K562 (cell line): ENCODE measurements around the gene SH3TC1. TPM values are rescaled to one million over a fixed set of nuclear protein-coding genes. Genes with fewer than 3 reads are reported as not detected.

Source experiments
- ATAC-seq: fragments of 200-7000 bp; cut with Tn5 transposase; 3 replicates; pipeline ENCODE4 v1.9.1; 2020; ENCODE audit warnings: moderate library complexity
- BruUV-seq: library from RNA; stranded (reverse); fragments of 400-500 nt; replicated peaks from 2 replicates; lab custom pipeline; 2021; lab: Mats Ljungman, UMichigan
- CTCF ChIA-PET: fragments of 300-600 bp; formaldehyde crosslinking; extraction: SDS; loops from one replicate; lab custom pipeline; 2021; ENCODE audit warnings: low intra/inter-chr PET ratio; lab: Yijun Ruan, JAX
- POLR2A ChIA-PET: fragments of 300-600, 350-650 bp; sonication (Branson Sonifier 250); formaldehyde crosslinking; extraction: SDS; loops from one replicate; lab custom pipeline; 2021; ENCODE audit warnings: antibody characterized with exemption, inconsistent platforms; lab: Yijun Ruan, JAX
- DNase-seq, 4 experiments: peaks; one replicate each; pipeline versions ENCODE4 v3.0.0 to v3.0.0-alpha.2; 2011 to 2018; ENCODE audit warnings: low spot score in 3 of 4, mixed read lengths in 3 of 4; ENCODE audit errors: extremely low read depth in 1 of 4
- FAIRE-seq: peaks from 2 replicates; lab custom pipeline; 2011; peaks lifted over from hg19 to GRCh38; lab: Jason Lieb, UNC
- H2AFZ ChIP-seq: 2 replicates; pipeline ENCODE4 v1.6.0; 2011; ENCODE audit warnings: low read depth, low read length, control low read depth, inconsistent platforms
- H3K27ac ChIP-seq: fragments of 200-600 bp; 3 replicates; pipeline ENCODE4 v1.8.0; 2011; ENCODE audit warnings: low read depth, mild to moderate bottlenecking, control low read depth, inconsistent platforms, low read length, moderate library complexity, mixed read lengths; ENCODE audit errors: extremely low read depth
- H3K27me3 ChIP-seq, 2 experiments: fragments of 300-600 bp in 1 of 2; 2 replicates in 1 of 2; 3 replicates in 1 of 2; pipeline versions ENCODE4 v1.6.0 to v1.8.0; 2011; ENCODE audit warnings: inconsistent platforms in 2 of 2, low read length in 2 of 2, mild to moderate bottlenecking in 1 of 2, mixed read lengths in 1 of 2, moderate library complexity in 1 of 2; ENCODE audit not compliant: control insufficient read depth in 2 of 2, insufficient read depth in 2 of 2
- H3K36me3 ChIP-seq: fragments of 300-600 bp; 3 replicates; pipeline ENCODE4 v1.8.0; 2011; ENCODE audit warnings: mild to moderate bottlenecking, low read length, inconsistent platforms; ENCODE audit not compliant: control insufficient read depth, insufficient read depth
- H3K4me1 ChIP-seq, 2 experiments: fragments of 200-600 bp in 1 of 2; replicated peaks in 1 of 2; 2 replicates in 1 of 2; 3 replicates in 1 of 2; pipeline versions ENCODE4 v1.5.1 to v1.8.0; 2011; ENCODE audit warnings: inconsistent platforms in 2 of 2, low read length in 2 of 2, mild to moderate bottlenecking in 1 of 2, mixed read lengths in 1 of 2, moderate library complexity in 1 of 2; ENCODE audit not compliant: control insufficient read depth in 2 of 2, insufficient read depth in 2 of 2
- H3K4me2 ChIP-seq: 2 replicates; pipeline ENCODE4 v1.6.1; 2011; ENCODE audit warnings: low read length, control low read depth, inconsistent platforms, mixed read lengths; ENCODE audit not compliant: insufficient read depth
- H3K4me3 ChIP-seq: fragments of 200-600 bp; sonication (generic), shearing (Covaris generic); 2 replicates; pipeline ENCODE4 v1.5.1; 2016; ENCODE audit warnings: control low read depth, inconsistent platforms
- H3K79me2 ChIP-seq: fragments of 200-600 bp; 3 replicates; pipeline ENCODE4 v1.8.0; 2011; ENCODE audit warnings: low read length, inconsistent platforms; ENCODE audit not compliant: control insufficient read depth, insufficient read depth
- H3K9ac ChIP-seq, 2 experiments: 2 replicates each; pipeline versions ENCODE4 v1.6.0 to v1.6.1; 2011; ENCODE audit warnings: low read depth in 2 of 2, low read length in 2 of 2, control low read depth in 1 of 2, inconsistent platforms in 1 of 2, mild to moderate bottlenecking in 1 of 2, mixed read lengths in 1 of 2; ENCODE audit not compliant: insufficient read depth in 1 of 2
- H3K9me1 ChIP-seq: one replicate; pipeline ENCODE4 v1.6.0; 2011; ENCODE audit warnings: inconsistent platforms, mild to moderate bottlenecking, low read length, moderate library complexity; ENCODE audit not compliant: control insufficient read depth, insufficient read depth
- H3K9me3 ChIP-seq: replicated peaks from 2 replicates; pipeline ENCODE4 v1.5.1; 2011; ENCODE audit warnings: low read depth, low read length, inconsistent platforms; ENCODE audit not compliant: control insufficient read depth, insufficient read depth
- H4K20me1 ChIP-seq: replicated peaks from 2 replicates; pipeline ENCODE4 v1.6.1; 2011; ENCODE audit warnings: low read length, inconsistent platforms, mixed read lengths; ENCODE audit not compliant: control insufficient read depth, insufficient read depth
- CTBP1 ChIP-seq: fragments of 450-650 bp; IDR thresholded peaks from 2 replicates; pipeline ENCODE4 v1.6.1; 2016; ENCODE audit warnings: borderline replicate concordance
- FUS ChIP-seq: fragments of 200-400 bp; formaldehyde crosslinking; optimal IDR thresholded peaks from 2 replicates; pipeline ENCODE3; 2017; ENCODE audit warnings: low read depth, low read length
- RFX1 ChIP-seq: fragments of 450-650 bp; IDR thresholded peaks from 2 replicates; pipeline ENCODE4 v1.6.1; 2016; ENCODE audit warnings: mild to moderate bottlenecking, moderate library complexity
- USF2 ChIP-seq: sonication (generic); formaldehyde crosslinking; IDR thresholded peaks from 2 replicates; pipeline ENCODE4 v1.5.0; 2020; ENCODE audit warnings: missing genetic modification reagents
- ZNF347 ChIP-seq: fragments of 450-650 bp; formaldehyde crosslinking; IDR thresholded peaks from 2 replicates; pipeline ENCODE4 v1.4.0; 2020; ENCODE audit warnings: low read depth, mild to moderate bottlenecking, moderate library complexity
- WGBS: fragments of 100-300 bp; shearing (Covaris generic); methylation state at CpG from one replicate; pipeline ENCODE4 v1.1.6; 2016; ENCODE audit warnings: low coverage, mixed read lengths; ENCODE audit not compliant: insufficient coverage; ENCODE audit errors: missing lambda C conversion rate; 5-methylcytosine and 5-hydroxymethylcytosine counted together
- in situ Hi-C: fragments of 300-500 bp; cut with MboI; formaldehyde crosslinking; loops from 4 replicates; pipeline ENCODE4 v1.15.0; 2018; ENCODE audit warnings: inconsistent platforms, mixed read lengths
- intact Hi-C: fragments of 100-400 bp; cut with micrococcal nuclease; formaldehyde crosslinking; loops from 2 replicates; pipeline ENCODE4 v1.14.2; 2022
- polyA plus RNA-seq, 8 experiments: library from polyadenylated mRNA; depleted of rRNA in 4 of 8; stranded (reverse) in 5 of 8; unstranded in 3 of 8; fragments of >200 nt; fragmentation: Nextera tagmentation in 2 of 8; fragmentation: Illumina TruSeq in 1 of 8; extraction: Ambion mirVana in 2 of 8; extraction: Trizol in 1 of 8; gene quantifications; 2 replicates each; pipeline versions ENCODE4 v1.2.1 to v1.2.3, GENCODE V29; 2011 to 2014; ENCODE audit warnings: inconsistent platforms in 1 of 8, missing spikeins in 1 of 8
- total RNA-seq, 7 experiments: library from RNA; depleted of rRNA in 6 of 7; stranded (reverse); fragments of >200 nt in 6 of 7; fragmentation: Illumina TruSeq in 2 of 7; extraction: Trizol in 2 of 7; gene quantifications; 2 replicates each; pipeline versions ENCODE4 v1.2.1 to v1.2.3, GENCODE V29; 2011 to 2021; ENCODE audit warnings: low replicate concordance in 1 of 7
- TF ChIP-seq, protein P1 (sequence below): sonication (generic); formaldehyde crosslinking; IDR thresholded peaks from 2 replicates; pipeline ENCODE4 v1.8.0; 2022; ENCODE audit warnings: missing genetic modification reagents, mild to moderate bottlenecking, moderate library complexity, borderline replicate concordance
- TF ChIP-seq, protein P2 (sequence below): sonication (generic); formaldehyde crosslinking; IDR thresholded peaks from 2 replicates; pipeline ENCODE4 v1.8.1; 2023; ENCODE audit warnings: mild to moderate bottlenecking, missing genetic modification reagents, moderate library complexity
- TF ChIP-seq, protein P3 (sequence below): sonication (generic); formaldehyde crosslinking; IDR thresholded peaks from 2 replicates; pipeline ENCODE4 v1.8.0; 2023; ENCODE audit warnings: missing genetic modification reagents, mild to moderate bottlenecking, borderline replicate concordance
- TF ChIP-seq, protein P4 (sequence below): sonication (generic); formaldehyde crosslinking; IDR thresholded peaks from 2 replicates; pipeline ENCODE4 v1.8.1; 2023; ENCODE audit warnings: mild to moderate bottlenecking, missing genetic modification reagents
- TF ChIP-seq, protein P5 (sequence below), 2 experiments: fragments of 200-800 bp in 1 of 2; sonication (Bioruptor generic) in 1 of 2; sonication (generic) in 1 of 2; formaldehyde crosslinking in 1 of 2; IDR thresholded peaks in 1 of 2; conservative IDR thresholded peaks in 1 of 2; 2 replicates each; pipeline versions ENCODE4 v1.5.0 to v1.6.1; 2016 to 2020; ENCODE audit warnings: missing compliant biosample characterization in 1 of 2, missing genetic modification characterization in 1 of 2, missing genetic modification reagents in 1 of 2

Gene SH3TC1
- total and polyA plus RNA-seq, 9 of the 15 experiments (the other 6 are each of a cell fraction or from before 2014, with no cell fraction given): 0.04 to 2.1 (median 0.48) TPM; not detected in 1

DNA sequence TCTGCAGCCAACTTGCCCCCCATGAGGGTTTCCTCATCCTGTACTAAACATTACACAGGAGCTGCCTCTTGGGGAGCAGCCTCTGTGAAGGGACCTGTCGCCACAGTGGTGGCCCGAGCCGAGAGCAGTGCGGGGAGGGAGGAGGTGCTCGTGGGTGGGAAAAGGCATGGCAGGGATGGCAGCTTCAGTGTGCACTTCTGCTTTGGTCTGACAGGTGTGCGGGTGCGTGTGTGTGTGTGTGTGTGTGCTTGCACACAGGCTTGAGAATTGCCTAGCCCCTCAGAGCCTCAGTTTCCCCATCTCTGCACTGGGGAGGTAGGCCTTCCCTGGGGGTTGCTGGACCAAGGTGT lies 3.9 kb downstream of the SH3TC1 start:
- Histone ChIP-seq H3K9ac (no peak overlapping the region), H3K4me2 (no peak overlapping the region), H3K36me3 (no peaks in the 10 kb centered on the region), H3K79me2 (no peaks in the 10 kb centered on the region), H3K4me1 (peaks cover 16 to 35% of the 10 kb centered on the region in 2 experiments), H3K27ac (no peak overlapping the region), H3K4me3 (no peak overlapping the region), H3K9me1 (no peaks in the 10 kb centered on the region), H2AFZ (no peak overlapping the region), H3K27me3 (peaks cover 16 to 68% of the 10 kb centered on the region in 2 experiments; a peak in 4 of 5 replicates), H4K20me1 (peaks cover 15% of the 10 kb centered on the region; the same call in 1 of the 2 replicates), H3K9me3 (no peaks in the 10 kb centered on the region)
- BruUV-seq: no TSS peak
- no peak for ATAC-seq
- ChIA-PET POLR2A (no interaction called here), CTCF (no interaction called here)
- TF ChIP-seq, protein P1, sequence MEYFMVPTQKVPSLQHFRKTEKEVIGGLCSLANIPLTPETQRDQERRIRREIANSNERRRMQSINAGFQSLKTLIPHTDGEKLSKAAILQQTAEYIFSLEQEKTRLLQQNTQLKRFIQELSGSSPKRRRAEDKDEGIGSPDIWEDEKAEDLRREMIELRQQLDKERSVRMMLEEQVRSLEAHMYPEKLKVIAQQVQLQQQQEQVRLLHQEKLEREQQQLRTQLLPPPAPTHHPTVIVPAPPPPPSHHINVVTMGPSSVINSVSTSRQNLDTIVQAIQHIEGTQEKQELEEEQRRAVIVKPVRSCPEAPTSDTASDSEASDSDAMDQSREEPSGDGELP (CRISPR knock-in tag): no peak
- TF ChIP-seq USF2 (CRISPR knock-in tag) (no peak), RFX1 (no peak), FUS (no peak), CTBP1 (no peak), ZNF347 (no peak)
- TF ChIP-seq, protein P2, sequence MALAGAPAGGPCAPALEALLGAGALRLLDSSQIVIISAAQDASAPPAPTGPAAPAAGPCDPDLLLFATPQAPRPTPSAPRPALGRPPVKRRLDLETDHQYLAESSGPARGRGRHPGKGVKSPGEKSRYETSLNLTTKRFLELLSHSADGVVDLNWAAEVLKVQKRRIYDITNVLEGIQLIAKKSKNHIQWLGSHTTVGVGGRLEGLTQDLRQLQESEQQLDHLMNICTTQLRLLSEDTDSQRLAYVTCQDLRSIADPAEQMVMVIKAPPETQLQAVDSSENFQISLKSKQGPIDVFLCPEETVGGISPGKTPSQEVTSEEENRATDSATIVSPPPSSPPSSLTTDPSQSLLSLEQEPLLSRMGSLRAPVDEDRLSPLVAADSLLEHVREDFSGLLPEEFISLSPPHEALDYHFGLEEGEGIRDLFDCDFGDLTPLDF (CRISPR knock-in tag): no peak
- TF ChIP-seq, protein P3, sequence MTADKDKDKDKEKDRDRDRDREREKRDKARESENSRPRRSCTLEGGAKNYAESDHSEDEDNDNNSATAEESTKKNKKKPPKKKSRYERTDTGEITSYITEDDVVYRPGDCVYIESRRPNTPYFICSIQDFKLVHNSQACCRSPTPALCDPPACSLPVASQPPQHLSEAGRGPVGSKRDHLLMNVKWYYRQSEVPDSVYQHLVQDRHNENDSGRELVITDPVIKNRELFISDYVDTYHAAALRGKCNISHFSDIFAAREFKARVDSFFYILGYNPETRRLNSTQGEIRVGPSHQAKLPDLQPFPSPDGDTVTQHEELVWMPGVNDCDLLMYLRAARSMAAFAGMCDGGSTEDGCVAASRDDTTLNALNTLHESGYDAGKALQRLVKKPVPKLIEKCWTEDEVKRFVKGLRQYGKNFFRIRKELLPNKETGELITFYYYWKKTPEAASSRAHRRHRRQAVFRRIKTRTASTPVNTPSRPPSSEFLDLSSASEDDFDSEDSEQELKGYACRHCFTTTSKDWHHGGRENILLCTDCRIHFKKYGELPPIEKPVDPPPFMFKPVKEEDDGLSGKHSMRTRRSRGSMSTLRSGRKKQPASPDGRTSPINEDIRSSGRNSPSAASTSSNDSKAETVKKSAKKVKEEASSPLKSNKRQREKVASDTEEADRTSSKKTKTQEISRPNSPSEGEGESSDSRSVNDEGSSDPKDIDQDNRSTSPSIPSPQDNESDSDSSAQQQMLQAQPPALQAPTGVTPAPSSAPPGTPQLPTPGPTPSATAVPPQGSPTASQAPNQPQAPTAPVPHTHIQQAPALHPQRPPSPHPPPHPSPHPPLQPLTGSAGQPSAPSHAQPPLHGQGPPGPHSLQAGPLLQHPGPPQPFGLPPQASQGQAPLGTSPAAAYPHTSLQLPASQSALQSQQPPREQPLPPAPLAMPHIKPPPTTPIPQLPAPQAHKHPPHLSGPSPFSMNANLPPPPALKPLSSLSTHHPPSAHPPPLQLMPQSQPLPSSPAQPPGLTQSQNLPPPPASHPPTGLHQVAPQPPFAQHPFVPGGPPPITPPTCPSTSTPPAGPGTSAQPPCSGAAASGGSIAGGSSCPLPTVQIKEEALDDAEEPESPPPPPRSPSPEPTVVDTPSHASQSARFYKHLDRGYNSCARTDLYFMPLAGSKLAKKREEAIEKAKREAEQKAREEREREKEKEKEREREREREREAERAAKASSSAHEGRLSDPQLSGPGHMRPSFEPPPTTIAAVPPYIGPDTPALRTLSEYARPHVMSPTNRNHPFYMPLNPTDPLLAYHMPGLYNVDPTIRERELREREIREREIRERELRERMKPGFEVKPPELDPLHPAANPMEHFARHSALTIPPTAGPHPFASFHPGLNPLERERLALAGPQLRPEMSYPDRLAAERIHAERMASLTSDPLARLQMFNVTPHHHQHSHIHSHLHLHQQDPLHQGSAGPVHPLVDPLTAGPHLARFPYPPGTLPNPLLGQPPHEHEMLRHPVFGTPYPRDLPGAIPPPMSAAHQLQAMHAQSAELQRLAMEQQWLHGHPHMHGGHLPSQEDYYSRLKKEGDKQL (CRISPR knock-in tag): no peak
- TF ChIP-seq, protein P4, sequence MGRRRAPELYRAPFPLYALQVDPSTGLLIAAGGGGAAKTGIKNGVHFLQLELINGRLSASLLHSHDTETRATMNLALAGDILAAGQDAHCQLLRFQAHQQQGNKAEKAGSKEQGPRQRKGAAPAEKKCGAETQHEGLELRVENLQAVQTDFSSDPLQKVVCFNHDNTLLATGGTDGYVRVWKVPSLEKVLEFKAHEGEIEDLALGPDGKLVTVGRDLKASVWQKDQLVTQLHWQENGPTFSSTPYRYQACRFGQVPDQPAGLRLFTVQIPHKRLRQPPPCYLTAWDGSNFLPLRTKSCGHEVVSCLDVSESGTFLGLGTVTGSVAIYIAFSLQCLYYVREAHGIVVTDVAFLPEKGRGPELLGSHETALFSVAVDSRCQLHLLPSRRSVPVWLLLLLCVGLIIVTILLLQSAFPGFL (CRISPR knock-in tag): no peak
- TF ChIP-seq, protein P5, sequence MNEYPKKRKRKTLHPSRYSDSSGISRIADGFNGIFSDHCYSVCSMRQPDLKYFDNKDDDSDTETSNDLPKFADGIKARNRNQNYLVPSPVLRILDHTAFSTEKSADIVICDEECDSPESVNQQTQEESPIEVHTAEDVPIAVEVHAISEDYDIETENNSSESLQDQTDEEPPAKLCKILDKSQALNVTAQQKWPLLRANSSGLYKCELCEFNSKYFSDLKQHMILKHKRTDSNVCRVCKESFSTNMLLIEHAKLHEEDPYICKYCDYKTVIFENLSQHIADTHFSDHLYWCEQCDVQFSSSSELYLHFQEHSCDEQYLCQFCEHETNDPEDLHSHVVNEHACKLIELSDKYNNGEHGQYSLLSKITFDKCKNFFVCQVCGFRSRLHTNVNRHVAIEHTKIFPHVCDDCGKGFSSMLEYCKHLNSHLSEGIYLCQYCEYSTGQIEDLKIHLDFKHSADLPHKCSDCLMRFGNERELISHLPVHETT (CRISPR knock-in tag; conservative IDR thresholded peaks at IDR 0.05 in 1 of 2, IDR thresholded peaks at IDR 0.05 in 1 of 2): no peak
- intact Hi-C loops (no loop called here), in situ Hi-C loops (no loop called here)
- no peak for DNase-seq
- no peak for FAIRE-seq
- WGBS: 6% methylated on average over 7 of the region's 7 CpGs
